K562 (cell line): ENCODE results near the gene ARHGAP15. TPM values are rescaled to one million over a fixed set of nuclear protein-coding genes. Genes with fewer than 3 reads are reported as not detected.

ENCODE experiments used
- AFF4 ChIP-seq: sonication (generic); formaldehyde crosslinking; IDR thresholded peaks from 2 replicates; pipeline ENCODE4 v1.8.0; 2023; ENCODE audit warnings: mild to moderate bottlenecking, missing genetic modification reagents
- ATF2 ChIP-seq: sonication (generic); formaldehyde crosslinking; IDR thresholded peaks from 2 replicates; pipeline ENCODE4 v1.8.1; 2022; ENCODE audit warnings: missing genetic modification reagents
- CEBPG ChIP-seq, 3 experiments: fragments of 200-800 bp in 1 of 3; sonication (Bioruptor generic) in 1 of 3; sonication (generic) in 1 of 3; formaldehyde crosslinking in 1 of 3; IDR thresholded peaks in 2 of 3; conservative IDR thresholded peaks in 1 of 3; 2 replicates each; pipeline versions ENCODE4 v1.6.1 to v1.8.0; 2016 to 2022; ENCODE audit warnings: missing compliant biosample characterization in 2 of 3, missing genetic modification characterization in 2 of 3, mild to moderate bottlenecking in 1 of 3, missing genetic modification reagents in 1 of 3
- E2F3 ChIP-seq: fragments of 250-450 bp; sonication (Bioruptor Pico); IDR thresholded peaks from 2 replicates; pipeline ENCODE4 v1.4.0; 2020; ENCODE audit warnings: mild to moderate bottlenecking
- KLF13 ChIP-seq: fragments of 450-650 bp; IDR thresholded peaks from 2 replicates; pipeline ENCODE4 v1.6.1; 2016; ENCODE audit warnings: missing genetic modification characterization, low read depth, mild to moderate bottlenecking, missing compliant biosample characterization, moderate library complexity, borderline replicate concordance
- MTA1 ChIP-seq: fragments of 450-650 bp; IDR thresholded peaks from 2 replicates; pipeline ENCODE4 v1.6.1; 2017; ENCODE audit warnings: borderline replicate concordance
- SMAD4 ChIP-seq: fragments of 250-450 bp; sonication (Bioruptor Pico); conservative IDR thresholded peaks from 2 replicates; pipeline ENCODE4 v1.8.0; 2021; ENCODE audit warnings: inconsistent platforms, mild to moderate bottlenecking, moderate library complexity
- polyA plus RNA-seq, 8 experiments: library from polyadenylated mRNA; depleted of rRNA in 4 of 8; stranded (reverse) in 5 of 8; unstranded in 3 of 8; fragments of >200 nt; fragmentation: Nextera tagmentation in 2 of 8; fragmentation: Illumina TruSeq in 1 of 8; extraction: Ambion mirVana in 2 of 8; extraction: Trizol in 1 of 8; gene quantifications; 2 replicates each; pipeline versions ENCODE4 v1.2.1 to v1.2.3, GENCODE V29; 2011 to 2014; ENCODE audit warnings: inconsistent platforms in 1 of 8, missing spikeins in 1 of 8
- total RNA-seq, 7 experiments: library from RNA; depleted of rRNA in 6 of 7; stranded (reverse); fragments of >200 nt in 6 of 7; fragmentation: Illumina TruSeq in 2 of 7; extraction: Trizol in 2 of 7; gene quantifications; 2 replicates each; pipeline versions ENCODE4 v1.2.1 to v1.2.3, GENCODE V29; 2011 to 2021; ENCODE audit warnings: low replicate concordance in 1 of 7
- TF ChIP-seq, protein P1 (sequence below): fragments of 250-450 bp; sonication (Bioruptor Pico); IDR thresholded peaks from 2 replicates; pipeline ENCODE4 v1.4.0; 2020; ENCODE audit warnings: mild to moderate bottlenecking

Gene ARHGAP15
- total and polyA plus RNA-seq, 9 of the 15 experiments (the other 6 are each of a cell fraction or from before 2014, with no cell fraction given): 1.5 to 17.9 (median 7.9) TPM

GRCh38 chr2:143611336-143611735, 482.1 kb downstream of the ARHGAP15 start (continued):
- TF ChIP-seq, protein P1, sequence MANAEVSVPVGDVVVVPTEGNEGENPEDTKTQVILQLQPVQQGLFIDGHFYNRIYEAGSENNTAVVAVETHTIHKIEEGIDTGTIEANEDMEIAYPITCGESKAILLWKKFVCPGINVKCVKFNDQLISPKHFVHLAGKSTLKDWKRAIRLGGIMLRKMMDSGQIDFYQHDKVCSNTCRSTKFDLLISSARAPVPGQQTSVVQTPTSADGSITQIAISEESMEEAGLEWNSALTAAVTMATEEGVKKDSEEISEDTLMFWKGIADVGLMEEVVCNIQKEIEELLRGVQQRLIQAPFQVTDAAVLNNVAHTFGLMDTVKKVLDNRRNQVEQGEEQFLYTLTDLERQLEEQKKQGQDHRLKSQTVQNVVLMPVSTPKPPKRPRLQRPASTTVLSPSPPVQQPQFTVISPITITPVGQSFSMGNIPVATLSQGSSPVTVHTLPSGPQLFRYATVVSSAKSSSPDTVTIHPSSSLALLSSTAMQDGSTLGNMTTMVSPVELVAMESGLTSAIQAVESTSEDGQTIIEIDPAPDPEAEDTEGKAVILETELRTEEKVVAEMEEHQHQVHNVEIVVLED (CRISPR knock-in tag): no peak
- TF ChIP-seq MTA1 (no peak), KLF13 (tag) (no peak), SMAD4 (CRISPR knock-in tag) (no peak), ATF2 (CRISPR knock-in tag) (no peak), E2F3 (CRISPR knock-in tag) (no peak), AFF4 (CRISPR knock-in tag) (no peak), CEBPG (CRISPR knock-in tag; IDR thresholded peaks at IDR 0.05) (no peak), CEBPG (tag; conservative IDR thresholded peaks at IDR 0.05 in 1 of 2, IDR thresholded peaks at IDR 0.05 in 1 of 2) (no peak)
